DND-41 (cell line): ENCODE results near the gene RAPGEF1.

Source experiments
- ATAC-seq: fragments of 200-7000 bp; cut with Tn5 transposase; 3 replicates; pipeline ENCODE4 v1.9.1; 2021; ENCODE audit warnings: low read depth; ENCODE audit not compliant: insufficient read depth
- DNase-seq: peaks from one replicate; pipeline ENCODE4 v3.0.0-alpha.2; 2020
- H2AFZ ChIP-seq: 2 replicates; pipeline ENCODE4 v1.6.0; 2012; ENCODE audit warnings: low read depth, low read length
- H3K27ac ChIP-seq: 2 replicates; pipeline ENCODE4 v1.5.1; 2012; ENCODE audit warnings: low read length, inconsistent platforms
- H3K27me3 ChIP-seq: fragments of 200-600 bp; sonication (generic); 2 replicates; pipeline ENCODE4 v1.6.0; 2012; ENCODE audit warnings: low read length, mild to moderate bottlenecking, inconsistent platforms; ENCODE audit not compliant: insufficient read depth, poor library complexity
- H3K36me3 ChIP-seq: 2 replicates; pipeline ENCODE4 v1.5.1; 2012; ENCODE audit warnings: low read length, inconsistent platforms; ENCODE audit not compliant: insufficient read depth
- H3K4me1 ChIP-seq: 2 replicates; pipeline ENCODE4 v1.5.1; 2012; ENCODE audit warnings: mild to moderate bottlenecking, low read length; ENCODE audit not compliant: insufficient read depth
- H3K4me2 ChIP-seq: 2 replicates; pipeline ENCODE4 v1.6.0; 2012; ENCODE audit warnings: mild to moderate bottlenecking, moderate library complexity, low read length, inconsistent platforms; ENCODE audit not compliant: insufficient read depth
- H3K4me3 ChIP-seq, 2 experiments: fragments of 200-600 bp in 1 of 2; shearing (Covaris generic) in 1 of 2; 2 replicates each; pipeline ENCODE4 v1.5.1; 2012 to 2016; ENCODE audit warnings: inconsistent platforms in 2 of 2, low read length in 2 of 2, mild to moderate bottlenecking in 2 of 2, low read depth in 1 of 2, moderate library complexity in 1 of 2
- H3K79me2 ChIP-seq: 2 replicates; pipeline ENCODE4 v1.6.0; 2012; ENCODE audit warnings: low read length, inconsistent platforms; ENCODE audit not compliant: insufficient read depth
- H3K9ac ChIP-seq: 2 replicates; pipeline ENCODE4 v1.6.0; 2012; ENCODE audit warnings: low read depth, mild to moderate bottlenecking, inconsistent platforms, low read length, moderate library complexity
- H3K9me3 ChIP-seq: 2 replicates; pipeline ENCODE4 v1.5.1; 2012; ENCODE audit warnings: low read length, moderate library complexity, mild to moderate bottlenecking, inconsistent platforms; ENCODE audit not compliant: insufficient read depth, severe bottlenecking
- H4K20me1 ChIP-seq: 2 replicates; pipeline ENCODE4 v1.6.0; 2012; ENCODE audit warnings: low read length; ENCODE audit not compliant: insufficient read depth
- EZH2 ChIP-seq: IDR thresholded peaks from 3 replicates; pipeline ENCODE4 v1.6.1; 2012; ENCODE audit warnings: borderline replicate concordance, low read depth, mild to moderate bottlenecking, moderate library complexity, low read length, inconsistent platforms; ENCODE audit not compliant: severe bottlenecking
- TF ChIP-seq, protein P1 (sequence below): IDR thresholded peaks from 2 replicates; pipeline ENCODE4 v1.5.1; 2012; ENCODE audit warnings: borderline replicate concordance, low read length, moderate library complexity, mild to moderate bottlenecking; ENCODE audit not compliant: poor library complexity, severe bottlenecking; ENCODE audit errors: extremely low read depth

RAPGEF1 gene

DNA sequence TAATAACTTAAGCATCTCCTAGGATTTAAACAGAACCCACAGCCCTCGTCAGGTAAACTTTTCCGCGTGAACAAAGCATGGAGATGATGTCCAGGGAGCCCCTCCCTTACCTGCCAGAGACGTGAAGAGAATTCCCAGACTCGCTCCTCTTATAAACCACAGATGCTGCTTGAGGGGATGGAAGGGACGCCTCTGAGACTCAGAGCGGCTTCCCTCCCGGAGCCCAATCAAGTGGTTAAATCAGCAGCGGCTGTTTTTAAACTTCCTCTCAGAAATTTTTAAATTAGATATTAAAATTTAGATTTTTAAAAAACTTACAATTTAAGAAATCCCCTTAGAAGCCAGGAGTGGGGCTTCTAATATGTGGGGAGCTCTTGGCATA, 71.8 kb downstream of the RAPGEF1 start:
- H3K27me3 ChIP-seq: no peaks in the 10 kb centered on the region
- no peak overlapping the region for H2AFZ ChIP-seq
- no peaks in the 10 kb centered on the region for H3K9me3 ChIP-seq
- DNase-seq (no peak), ATAC-seq (no peak)
- no peak overlapping the region for H3K27ac ChIP-seq
- no peaks in the 10 kb centered on the region for H3K36me3 ChIP-seq
- peaks cover 22% of the 10 kb centered on the region for H3K79me2 ChIP-seq
- peaks cover 23% of the 10 kb centered on the region for H3K4me1 ChIP-seq
- H3K4me3 ChIP-seq: no peak overlapping the region
- no peak overlapping the region for H3K9ac ChIP-seq
- TF ChIP-seq, protein P1, sequence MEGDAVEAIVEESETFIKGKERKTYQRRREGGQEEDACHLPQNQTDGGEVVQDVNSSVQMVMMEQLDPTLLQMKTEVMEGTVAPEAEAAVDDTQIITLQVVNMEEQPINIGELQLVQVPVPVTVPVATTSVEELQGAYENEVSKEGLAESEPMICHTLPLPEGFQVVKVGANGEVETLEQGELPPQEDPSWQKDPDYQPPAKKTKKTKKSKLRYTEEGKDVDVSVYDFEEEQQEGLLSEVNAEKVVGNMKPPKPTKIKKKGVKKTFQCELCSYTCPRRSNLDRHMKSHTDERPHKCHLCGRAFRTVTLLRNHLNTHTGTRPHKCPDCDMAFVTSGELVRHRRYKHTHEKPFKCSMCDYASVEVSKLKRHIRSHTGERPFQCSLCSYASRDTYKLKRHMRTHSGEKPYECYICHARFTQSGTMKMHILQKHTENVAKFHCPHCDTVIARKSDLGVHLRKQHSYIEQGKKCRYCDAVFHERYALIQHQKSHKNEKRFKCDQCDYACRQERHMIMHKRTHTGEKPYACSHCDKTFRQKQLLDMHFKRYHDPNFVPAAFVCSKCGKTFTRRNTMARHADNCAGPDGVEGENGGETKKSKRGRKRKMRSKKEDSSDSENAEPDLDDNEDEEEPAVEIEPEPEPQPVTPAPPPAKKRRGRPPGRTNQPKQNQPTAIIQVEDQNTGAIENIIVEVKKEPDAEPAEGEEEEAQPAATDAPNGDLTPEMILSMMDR: no peak
- no peak for TF ChIP-seq EZH2
- no peak overlapping the region for H3K4me2 ChIP-seq
- peaks cover 62% of the 10 kb centered on the region for H4K20me1 ChIP-seq

- Histone ChIP-seq H3K27ac (no peak overlapping the region), H3K27me3 (no peaks in the 10 kb centered on the region), H3K4me1 (peaks cover 23% of the 10 kb centered on the region), H3K4me2 (no peak overlapping the region), H3K9ac (no peak overlapping the region), H3K36me3 (no peaks in the 10 kb centered on the region), H4K20me1 (peaks cover 57% of the 10 kb centered on the region), H3K79me2 (peaks cover 22% of the 10 kb centered on the region), H3K9me3 (no peaks in the 10 kb centered on the region), H2AFZ (no peak overlapping the region), H3K4me3 (no peak overlapping the region)
- TF ChIP-seq EZH2: no peak
- TF ChIP-seq, protein P1: no peak
- ATAC-seq: no peak
- no peak for DNase-seq
These were observed 72.3 kb downstream of the RAPGEF1 start for GRCh38 chr9:131667576-131667975.

- peaks cover 52% of the 10 kb centered on the region for H4K20me1 ChIP-seq
- H3K4me2 ChIP-seq: no peak overlapping the region
- no peaks in the 10 kb centered on the region for H3K36me3 ChIP-seq
- H3K4me1 ChIP-seq: peaks cover 23% of the 10 kb centered on the region
- peaks cover 22% of the 10 kb centered on the region for H3K79me2 ChIP-seq
- DNase-seq (no peak), ATAC-seq (no peak)
- H2AFZ ChIP-seq: no peak overlapping the region
- no peak overlapping the region for H3K4me3 ChIP-seq
- H3K27ac ChIP-seq: no peak overlapping the region
- no peak overlapping the region for H3K9ac ChIP-seq
- H3K27me3 ChIP-seq: no peaks in the 10 kb centered on the region
- H3K9me3 ChIP-seq: no peaks in the 10 kb centered on the region
- TF ChIP-seq EZH2: no peak
- TF ChIP-seq, protein P1: no peak
These were observed 73.1 kb downstream of the RAPGEF1 start for GRCh38 chr9:131666774-131667173.

DNA sequence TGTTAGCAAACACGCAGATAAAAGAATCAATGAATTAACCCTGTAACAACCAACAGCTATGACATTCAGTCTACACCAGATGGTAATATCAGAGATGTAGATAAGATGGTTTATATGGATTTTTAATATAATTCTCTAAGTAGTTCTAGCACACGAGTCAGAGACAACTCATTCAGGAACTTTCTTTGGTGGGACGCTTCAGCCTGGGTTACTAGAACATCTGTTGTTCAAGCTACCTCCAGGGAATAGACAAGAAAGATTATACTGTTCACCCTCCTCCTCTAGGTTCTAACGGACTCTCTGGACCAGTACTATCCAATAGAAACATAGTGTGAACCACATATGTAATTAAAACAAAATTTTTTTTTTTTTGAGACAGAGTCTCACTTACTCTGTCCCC, 73.8 kb downstream of the RAPGEF1 start:
- TF ChIP-seq, protein P1: no peak
- no peak for TF ChIP-seq EZH2
- Histone ChIP-seq H3K9ac (no peak overlapping the region), H3K27ac (no peak overlapping the region), H3K4me3 (no peak overlapping the region), H3K27me3 (no peaks in the 10 kb centered on the region), H3K4me2 (no peak overlapping the region), H4K20me1 (peaks cover 44% of the 10 kb centered on the region), H3K9me3 (no peaks in the 10 kb centered on the region), H3K79me2 (peaks cover 15% of the 10 kb centered on the region), H3K4me1 (peaks cover 23% of the 10 kb centered on the region), H3K36me3 (no peaks in the 10 kb centered on the region), H2AFZ (no peak overlapping the region)
- DNase-seq (no peak), ATAC-seq (no peak)
